T-helper 9 cell (primary cell): ENCODE measurements around the gene DNAI4.
"Not testable (repeated sequence)": the region's sequence is repeated elsewhere in the genome, so short reads cannot be mapped to it uniquely, and the experiment has no call there.

Experiments used
- DNase-seq: peaks from one replicate; pipeline ENCODE4 v3.0.0-alpha.2; 2020

Gene DNAI4

DNA sequence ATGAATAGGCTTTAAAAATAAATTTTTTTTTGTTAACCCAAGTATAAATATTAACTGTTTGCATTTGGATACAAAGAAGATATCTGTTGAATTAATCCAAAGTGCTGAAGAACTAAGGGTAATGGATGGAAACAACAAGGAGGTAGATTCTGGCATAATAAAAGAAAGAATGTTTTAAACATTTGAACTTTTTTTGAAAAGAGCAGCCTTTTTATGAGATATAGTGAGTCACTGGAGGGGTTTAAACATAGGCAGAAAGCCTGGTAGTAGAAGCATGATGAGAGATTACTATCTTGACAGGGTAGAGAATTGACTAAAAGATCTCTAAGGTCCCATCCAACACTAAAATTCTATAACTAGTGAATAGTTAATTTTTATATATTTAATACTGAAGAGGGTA is 2.9 kb upstream of the DNAI4 start:
- DNase-seq: no peak

DNA sequence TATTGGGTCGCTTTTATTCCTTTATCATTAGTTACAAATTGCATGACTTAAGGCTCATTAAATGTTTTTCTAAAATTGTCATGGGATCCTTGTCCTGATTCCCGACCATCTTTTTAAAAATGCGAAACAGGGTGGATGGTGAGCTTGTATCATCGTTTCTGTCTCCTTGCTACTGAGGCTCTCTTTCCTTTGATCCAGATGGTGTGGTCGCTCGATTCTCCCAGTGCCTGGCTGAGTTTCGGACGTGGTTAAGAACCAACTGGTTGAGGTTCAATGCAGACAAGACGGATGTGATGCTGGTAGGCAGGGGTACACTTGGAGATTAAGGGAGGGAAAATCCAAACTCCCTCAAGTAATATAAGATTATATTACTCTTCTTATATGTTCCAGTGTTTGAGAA is 1.3 kb upstream of the DNAI4 start:
- no peak for DNase-seq

DNA sequence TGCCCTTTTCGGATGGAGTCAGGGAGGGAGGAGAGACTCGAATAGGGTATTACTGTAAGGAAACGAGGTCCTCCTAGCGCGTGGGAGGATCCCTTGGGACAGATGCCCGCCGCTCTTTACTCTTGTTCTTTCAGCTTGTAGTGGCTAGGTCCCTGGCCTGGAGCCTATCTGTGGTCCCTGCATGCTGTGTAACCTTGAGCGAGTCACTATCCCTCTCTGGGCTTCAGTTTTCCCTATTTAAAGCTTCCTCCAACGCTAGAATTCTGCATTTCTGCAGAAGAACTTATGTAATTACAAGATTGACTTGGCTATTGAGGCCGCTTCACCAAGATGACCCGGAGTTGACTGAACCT is 878 bp upstream of the DNAI4 start:
- no peak for DNase-seq

DNA sequence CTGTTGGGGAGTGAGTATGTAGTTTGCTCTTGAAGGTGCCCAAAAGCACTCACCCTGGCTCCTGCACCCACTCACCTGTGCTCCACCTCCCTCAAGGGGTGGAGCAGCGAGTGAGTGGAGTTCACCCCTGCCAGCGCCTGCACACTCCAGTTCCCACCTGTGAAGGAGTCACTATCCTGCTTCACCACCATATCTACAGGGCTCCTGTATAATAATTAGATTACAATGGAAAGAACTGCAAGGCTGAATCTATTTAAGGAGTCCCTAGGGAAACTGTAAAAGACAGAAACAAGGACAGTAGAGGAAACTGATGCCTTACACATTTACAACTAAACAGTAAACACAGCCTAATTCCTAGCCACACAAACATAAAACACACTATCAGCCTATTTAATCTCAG is 4.1 kb downstream of the DNAI4 start:
- DNase-seq: no peak

DNA sequence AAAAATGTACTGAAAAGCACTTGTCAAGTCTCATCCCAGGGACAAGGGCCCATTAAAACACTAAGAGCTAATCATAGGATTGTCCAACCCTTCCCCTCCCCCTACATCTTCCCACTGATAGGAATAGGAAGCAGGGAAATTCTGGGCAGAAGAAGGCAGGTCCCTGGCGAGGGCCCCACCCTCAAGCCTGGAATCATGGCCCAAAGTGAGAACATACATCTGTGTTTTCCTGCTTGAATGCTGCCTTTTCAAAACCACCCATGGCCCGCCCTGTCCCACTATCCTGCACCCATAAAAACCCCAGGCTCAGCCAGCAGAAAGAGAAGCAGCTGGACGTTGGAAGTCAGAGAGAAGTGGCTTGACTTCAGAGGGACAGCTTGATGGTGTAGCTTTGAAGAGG is 4.8 kb downstream of the DNAI4 start:
- no peak for DNase-seq

DNA sequence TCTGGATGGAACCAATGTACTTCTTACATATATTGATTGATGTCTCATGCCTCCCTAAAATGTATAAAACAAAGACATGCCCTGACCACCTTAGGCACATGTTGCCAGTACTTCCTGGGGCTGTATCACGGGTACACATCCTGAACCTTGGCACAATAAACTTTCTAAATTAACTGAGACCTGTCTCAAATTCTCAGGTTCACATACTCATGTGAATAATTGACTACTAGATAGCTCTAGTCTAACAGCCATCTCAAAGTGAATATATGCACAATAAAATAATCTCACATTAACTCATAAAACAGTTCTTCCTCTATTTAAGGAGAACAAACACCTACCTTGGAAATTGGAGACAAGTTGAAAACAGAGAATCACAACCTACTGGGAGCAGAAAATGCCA is 5.6 kb downstream of the DNAI4 start:
- no peak for DNase-seq

DNA sequence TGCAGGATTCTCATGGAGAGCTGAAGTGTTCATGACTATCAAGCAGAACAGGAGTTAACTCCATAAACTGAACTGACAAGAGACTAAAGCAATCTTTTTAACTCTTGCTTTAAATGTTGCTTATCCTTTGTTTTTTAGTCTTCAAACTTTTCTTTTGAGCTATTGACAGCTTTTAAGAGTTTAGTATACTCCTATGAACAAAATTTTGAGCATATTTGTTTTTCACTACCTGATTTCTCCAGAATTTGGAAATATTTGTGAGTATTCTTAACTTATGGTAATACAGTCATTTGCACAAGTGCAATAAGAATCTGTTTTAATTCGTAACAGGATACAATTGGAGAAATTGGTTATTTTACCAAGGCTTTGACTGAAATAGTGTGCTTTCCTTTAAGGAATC is 7.2 kb downstream of the DNAI4 start:
- DNase-seq: no peak

DNA sequence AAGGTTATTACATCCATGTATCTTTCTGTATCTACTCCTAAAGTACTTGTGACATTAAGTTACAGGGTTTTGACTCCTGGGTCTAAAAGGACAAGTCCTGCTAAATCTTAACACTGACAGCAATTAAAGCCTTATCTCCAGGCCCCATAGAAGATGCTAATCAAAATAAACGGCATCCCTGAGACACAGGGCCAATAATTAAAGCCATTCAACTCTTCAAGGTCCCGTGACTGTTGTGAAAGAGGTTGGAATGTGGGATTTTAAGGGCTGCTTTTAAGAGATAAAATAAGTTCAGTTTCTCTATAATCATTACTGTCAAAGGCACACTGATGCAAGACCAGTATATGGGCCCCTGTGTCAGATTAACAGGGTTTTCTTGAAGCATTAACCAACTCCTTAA is 8.3 kb downstream of the DNAI4 start:
- DNase-seq: no peak

DNA sequence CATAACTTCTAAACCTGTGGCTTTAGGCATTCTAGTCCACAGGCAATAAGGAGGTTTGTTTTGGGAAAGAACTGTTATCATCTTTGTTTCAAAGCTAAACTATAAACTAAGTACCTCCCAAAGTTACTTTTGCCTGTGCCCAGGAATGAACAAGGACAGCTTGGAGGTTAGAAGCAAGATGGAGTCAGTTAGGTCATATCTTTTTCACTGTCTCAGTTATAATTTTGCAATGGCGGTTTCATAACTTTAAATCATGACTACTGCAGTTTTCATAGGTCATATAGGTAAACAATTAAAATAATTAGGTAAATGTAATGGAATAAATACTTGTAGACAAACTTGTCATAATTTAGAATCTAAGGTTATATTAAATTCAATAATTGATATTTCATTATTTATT is 9.5 kb downstream of the DNAI4 start:
- DNase-seq: not testable (repeated sequence)

DNA sequence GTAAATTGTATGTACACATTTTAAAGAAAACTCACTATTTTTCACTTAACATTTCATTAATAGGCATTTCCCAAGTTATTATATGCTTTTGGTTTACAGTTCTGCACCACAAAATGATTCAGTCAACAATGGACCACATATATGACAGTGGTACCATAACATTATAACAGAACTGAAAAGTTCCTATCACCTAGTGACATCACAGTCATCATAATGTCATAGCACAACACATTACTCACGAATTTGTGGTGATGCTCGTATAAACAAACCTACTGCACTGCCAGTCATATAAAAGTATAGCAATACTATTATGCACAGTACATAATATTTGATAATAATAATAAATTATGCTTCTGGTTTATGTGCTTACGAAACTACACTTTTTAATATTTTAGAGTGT is 30.9 kb downstream of the DNAI4 start:
- DNase-seq: no peak

DNA sequence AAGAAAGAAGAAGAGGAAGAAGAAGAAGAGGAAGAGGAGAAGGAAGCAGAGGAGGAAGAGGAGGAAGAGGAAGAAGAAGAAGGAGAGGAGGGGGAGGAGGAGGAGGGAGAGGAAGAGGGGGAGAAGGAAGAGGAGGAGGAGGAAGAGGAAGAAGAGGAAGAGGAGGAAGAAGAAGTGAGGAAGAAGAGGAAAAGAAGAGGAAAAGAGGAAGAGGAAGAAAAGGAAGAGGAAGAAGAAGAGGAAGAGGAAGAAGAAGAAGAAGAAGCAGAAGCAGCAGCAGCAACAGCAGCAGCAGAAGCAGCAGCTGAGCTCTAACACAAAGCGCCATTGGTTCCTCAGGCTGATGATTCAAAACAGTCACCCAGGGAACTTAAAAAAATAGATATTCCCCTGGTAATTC is 34.0 kb downstream of the DNAI4 start:
- DNase-seq: no peak

DNA sequence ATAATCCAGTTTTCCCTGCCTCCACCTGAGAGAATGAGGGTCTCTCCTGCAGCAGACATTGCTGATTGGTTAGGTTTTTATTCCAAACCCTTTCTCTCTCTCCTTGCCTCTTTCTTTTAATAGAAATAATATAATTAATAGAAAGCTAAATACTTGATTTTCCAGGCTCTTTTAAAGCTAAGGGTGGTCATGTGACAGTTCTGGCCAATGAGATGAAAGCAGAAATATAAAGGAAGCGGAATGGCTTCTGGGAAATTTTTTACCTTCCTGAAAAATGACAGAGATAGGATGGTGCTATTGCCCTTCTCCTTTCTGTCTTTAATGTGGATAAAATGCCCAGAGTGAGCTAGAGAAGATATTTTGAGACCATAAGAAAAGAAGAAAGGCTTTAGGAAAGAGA is 35.6 kb downstream of the DNAI4 start:
- DNase-seq: no peak

DNA sequence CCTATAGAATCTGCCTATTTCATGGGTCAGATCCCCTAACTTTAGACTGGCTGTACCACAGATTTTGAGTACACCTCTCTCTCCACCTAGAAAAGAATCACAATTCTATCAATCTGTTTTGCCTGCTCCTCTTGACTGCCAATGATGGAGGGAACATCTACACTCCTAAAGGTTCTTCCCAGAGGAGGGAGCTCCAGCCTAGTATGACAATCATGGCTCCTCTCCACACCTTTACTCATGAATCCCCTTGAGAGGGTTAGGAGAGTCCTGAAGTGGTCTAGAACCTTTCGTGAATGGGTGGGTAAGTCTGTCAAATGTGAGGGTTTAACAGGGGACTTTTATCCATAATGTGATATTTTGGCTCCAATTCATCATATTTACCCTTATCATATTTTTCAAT is 48.0 kb downstream of the DNAI4 start:
- no peak for DNase-seq

DNA sequence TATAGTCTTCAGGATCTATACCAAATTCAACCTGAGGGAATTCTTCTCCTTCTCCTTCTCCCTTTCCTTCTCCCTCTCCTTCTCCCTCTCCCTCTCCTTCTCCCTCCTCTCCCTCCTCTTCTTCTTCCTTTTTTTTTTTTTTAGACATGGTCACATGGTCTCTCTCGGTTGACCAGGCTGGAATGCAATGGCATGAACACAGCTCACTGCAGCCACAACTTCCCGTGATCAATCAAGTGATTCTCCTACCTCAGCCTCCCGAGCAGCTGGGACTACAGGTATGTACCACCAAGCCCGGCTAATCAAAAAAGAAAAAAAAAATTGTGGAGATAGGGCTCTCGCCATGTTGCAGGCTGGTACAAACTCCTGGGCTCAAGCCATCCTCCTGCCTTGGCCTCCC is 51.5 kb downstream of the DNAI4 start:
- DNase-seq: no peak

DNA sequence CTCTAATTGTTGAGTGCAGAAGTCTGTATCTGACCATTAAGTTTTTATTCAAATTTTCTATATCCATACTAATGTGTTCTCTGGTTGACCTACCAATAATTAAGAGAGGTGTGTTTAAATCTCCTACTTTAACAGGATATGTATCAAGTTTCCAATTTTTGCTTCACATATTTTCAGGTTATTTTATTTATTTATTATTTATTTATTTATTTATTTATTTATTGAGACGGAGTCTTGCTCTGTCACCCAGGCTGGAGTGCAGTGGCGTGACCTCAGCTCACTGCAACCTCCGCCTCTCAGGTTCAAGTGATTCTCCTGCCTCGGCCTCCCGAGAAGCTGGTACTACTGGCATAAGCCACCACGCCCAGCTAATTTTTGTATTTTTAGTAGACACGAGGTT is 52.6 kb downstream of the DNAI4 start:
- not testable (repeated sequence) for DNase-seq

DNA sequence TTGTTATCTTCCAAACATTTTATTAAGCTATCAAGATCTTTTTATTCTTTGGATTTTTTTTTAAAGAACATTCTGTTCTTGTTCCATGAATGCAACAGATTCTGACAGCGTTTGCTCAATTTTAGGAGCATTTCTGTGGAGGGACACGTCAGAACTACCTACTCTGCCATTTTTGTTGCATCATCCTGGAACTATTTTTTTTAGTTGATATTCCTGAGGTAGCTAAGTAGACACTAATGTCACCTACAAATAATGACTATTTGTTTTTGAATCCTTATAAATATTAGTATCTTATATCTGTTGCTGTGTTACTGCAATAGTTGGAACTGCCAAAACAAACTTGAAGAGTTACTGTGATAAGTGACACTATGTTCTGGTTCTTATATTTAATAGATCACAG is 57.2 kb downstream of the DNAI4 start:
- DNase-seq: no peak

DNA sequence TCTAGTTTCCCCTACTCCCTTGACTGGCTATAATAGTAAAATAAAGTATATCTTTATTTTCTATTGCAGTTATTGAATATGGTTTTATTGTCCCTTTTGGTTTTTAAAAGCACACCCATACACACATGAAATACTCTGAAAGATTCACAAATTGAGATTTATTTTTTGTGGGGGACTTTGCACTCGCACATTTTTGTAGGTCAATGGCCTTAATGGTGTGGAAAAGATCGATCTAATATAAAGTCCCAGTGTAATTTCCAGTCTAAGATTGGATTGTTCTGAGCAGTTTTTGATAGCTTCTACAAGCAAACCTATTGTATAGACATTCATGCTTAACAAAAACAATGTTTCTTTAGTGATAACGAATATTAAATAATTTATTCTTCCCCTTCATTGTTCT is 64.1 kb downstream of the DNAI4 start:
- DNase-seq: no peak

DNA sequence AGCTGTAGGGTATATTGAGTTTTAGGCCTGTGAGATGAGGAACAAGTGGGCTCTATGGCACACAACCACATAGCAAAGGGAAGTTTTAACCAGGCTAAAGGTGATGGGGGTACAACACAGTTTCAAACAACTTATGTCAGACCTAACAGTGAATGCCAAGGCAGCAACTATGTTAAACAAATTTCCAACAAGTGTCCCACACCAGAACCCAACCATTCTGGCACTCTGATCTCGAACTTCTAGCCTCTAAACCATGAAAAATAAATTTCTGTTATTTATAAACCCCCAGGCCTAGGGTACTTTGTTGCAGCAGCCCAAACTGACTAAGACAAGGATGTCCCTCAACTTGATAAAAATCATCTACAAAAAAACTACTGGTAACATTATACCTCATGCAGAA is 71.3 kb downstream of the DNAI4 start:
- no peak for DNase-seq

DNA sequence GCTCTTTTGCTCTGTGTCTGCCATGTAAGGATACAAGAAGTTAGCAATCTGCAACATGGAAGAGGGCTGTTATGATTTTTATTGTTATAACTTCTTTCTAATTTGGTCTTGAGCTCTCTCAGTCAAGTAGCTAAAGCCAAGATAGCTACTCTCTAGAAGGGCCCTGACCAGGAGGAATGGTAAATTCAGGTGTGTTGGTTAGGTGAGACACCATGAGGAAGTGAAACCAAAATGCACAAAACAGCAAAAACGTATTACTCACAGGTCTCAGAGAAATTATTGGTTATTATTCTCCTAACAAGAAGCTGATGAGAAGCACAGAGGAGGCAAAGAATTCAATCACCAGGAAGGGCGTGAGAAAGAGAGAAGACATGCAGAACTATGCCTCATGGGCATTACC is 71.8 kb downstream of the DNAI4 start:
- DNase-seq: no peak

DNA sequence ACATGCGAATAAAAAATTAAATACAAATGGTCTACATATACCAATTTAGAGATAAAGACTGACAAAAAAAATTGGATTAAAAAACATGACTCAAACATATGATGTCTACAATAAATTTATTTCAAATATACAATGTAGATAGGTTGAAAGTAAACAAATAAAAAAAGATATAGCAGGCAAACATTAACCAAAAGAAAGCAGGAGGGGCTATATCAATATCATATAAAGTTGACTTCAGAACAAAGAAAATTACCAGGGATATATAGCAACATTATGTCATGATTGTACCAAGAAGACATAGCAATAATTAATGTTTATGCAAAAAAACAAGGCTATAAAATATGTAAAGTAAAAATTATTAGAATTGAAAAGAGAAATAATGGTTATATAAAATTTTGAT is 73.7 kb downstream of the DNAI4 start:
- no peak for DNase-seq

DNA sequence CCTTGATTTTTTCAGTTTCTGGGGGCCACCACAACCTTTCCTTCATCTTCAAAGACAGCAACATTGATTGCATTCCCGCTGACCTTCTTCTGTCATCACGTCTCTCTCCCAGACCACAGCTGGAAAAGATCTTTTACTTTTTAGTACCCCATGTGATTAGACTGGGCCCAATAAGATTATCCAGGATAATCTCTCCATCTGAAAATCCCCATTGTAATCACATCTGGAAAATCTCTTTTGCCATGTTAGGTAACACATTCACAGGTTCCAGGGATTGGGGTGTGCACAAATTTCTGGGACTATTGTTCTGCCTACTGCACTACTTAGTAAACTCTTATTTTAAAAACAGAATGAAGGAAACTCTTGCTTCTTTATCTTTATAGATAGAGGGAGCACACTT is 76.5 kb downstream of the DNAI4 start:
- DNase-seq: no peak

DNA sequence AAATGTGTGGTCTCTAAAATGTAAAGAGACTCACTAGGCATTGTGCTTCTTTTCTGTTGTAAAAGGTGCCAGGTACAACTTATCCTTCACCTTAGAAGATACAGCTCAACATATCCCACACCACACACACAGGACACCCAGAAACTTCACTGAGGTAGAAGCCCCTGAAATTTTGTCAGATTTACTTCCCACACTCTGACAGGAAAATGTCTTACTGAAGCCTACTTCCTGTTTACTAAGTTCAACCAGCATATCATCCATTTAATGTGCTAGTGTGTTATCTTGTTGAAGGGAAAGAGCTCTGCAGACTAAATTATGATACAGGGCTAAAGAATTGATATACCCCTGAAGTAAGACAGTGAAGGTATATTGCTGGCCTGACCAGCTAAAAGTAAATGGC is 83.7 kb downstream of the DNAI4 start:
- DNase-seq: no peak

DNA sequence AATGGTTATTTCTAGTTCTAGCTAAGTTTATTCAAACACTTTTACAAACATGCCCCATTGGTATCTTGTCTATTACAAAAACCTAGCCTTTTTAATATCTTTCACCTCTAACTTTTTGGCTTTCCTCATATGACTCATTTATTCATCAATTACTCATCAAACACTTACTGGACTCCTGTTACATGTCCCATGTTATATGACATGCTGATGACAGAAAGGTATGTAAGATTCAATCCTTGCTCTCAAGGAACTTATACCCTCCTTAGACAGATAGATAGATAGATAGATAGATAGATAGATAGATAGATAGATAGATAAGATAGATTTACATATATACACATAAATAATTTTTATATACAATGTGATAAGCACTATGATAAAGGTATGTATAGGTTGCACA is 89.7 kb downstream of the DNAI4 start:
- no peak for DNase-seq

DNA sequence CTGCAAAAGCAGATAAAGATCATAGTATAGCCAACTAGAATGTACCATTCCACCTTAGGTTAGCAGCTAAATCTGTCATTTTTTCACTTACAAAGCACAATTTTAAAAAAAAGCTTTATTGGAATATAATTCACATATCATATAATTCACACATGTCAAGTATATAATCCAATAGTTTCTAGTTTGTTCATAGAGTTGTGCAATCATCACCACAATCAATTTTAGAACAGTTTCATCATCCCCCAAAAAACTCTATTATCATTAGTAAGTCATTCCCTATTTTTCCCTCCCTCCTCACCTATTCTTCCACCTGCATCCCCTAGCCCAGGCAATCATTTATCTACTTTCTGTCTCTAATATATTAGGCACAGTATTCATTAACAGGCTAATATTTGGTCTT is 91.5 kb downstream of the DNAI4 start:
- DNase-seq: no peak

DNA sequence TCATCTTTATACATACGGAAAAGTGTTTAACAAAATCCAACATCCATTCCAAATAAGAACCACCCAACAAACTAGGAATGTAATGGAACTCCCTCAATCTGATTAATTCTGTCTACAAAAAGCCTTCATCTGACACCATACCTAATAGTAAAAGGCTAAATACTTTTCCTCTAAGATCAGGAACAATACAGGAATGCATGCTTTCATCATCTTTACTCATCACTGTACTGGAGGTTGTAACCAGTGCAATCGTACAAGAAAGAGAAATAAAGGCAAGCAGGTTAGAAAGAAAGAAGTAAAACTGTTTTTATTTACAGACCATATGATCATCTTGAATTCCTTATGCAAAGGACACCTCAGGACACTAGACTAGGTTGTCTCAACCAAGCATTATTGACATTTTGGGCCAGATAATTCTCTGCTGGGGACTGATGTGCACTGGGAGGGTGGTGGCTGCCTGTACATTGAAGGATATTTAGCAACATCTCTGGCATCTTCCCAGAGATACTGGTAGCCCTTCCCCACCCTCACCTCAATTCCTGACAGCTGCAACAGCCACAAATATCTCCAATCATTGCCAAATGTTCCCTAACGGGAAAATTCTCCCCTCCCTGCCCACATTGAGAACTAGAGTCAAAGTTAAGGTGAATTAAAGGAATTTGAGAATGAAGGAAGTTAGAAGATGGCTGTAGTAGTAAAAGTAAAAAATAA is 93.0 kb downstream of the DNAI4 start:
- no peak for DNase-seq

DNA sequence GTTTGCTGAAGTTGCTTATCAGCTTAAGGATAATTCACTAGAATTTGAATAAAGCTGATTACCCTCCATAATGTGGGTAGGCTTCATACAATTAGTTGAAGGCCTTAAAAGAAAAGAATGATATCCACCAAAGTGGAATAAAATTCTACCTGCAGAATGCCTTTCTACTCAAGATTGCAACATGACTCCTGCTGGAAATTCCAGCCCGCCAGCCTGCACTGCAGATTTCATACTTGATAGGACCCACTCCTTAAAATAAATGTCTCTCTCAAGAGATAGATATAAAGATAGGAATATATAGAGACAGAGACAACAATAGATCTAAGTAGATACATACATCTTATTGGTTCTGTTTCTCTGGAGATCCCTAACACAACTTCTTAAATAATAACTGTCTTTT is 99.9 kb downstream of the DNAI4 start:
- DNase-seq: no peak
